Posterior vena cava (tissue), 2 donors: ENCODE results near the gene OR52N1. TPM values are rescaled to one million over a fixed set of nuclear protein-coding genes. Genes with fewer than 3 reads are reported as not detected.

Source experiments
- DNase-seq: peaks from one replicate; pipeline ENCODE4 v3.0.0-alpha.2; 2020; ENCODE audit warnings: low spot score
- intact Hi-C, 2 donors: fragments of 100-400 bp; cut with DNase I; formaldehyde crosslinking; loops; one replicate each; pipeline versions ENCODE4 v1.14.1 to v1.14.2; 2022 to 2023
- total RNA-seq, 2 donors: library from RNA; stranded (reverse); fragmentation: NEBNext Ultra II Directional; extraction: Animal tissue kit (Norgen Biotek cat#: 25700); gene quantifications; one replicate each; pipeline ENCODE4 v1.2.1, GENCODE V29; 2021
- donor health status: DM: yes; HTN: yes; CAD: no.
- donor health status: DM: yes; HTN: yes; CAD: no.

OR52N1 gene
- total RNA-seq, 2 donors from 2014 or later: not detected

- intact Hi-C loops: no loop called here
- DNase-seq: no peak
These were observed 54.0 kb downstream of the OR52N1 start for GRCh38 chr11:5737091-5737490.

Other genes with a start within 250 kb of the OR52N1 start
- under 1 TPM; 0.24 to 0.51 TPM for gene OR52H1, start 242.7 kb downstream of the OR52N1 start, total RNA-seq
- not detected for gene OR52B6, start 210.4 kb downstream of the OR52N1 start, total RNA-seq
- 1 to 10 TPM; 1.8 to 3.2 TPM for gene TRIM6, start 194.6 kb downstream of the OR52N1 start, total RNA-seq
- gene TRIM34, start 166.3 kb downstream of the OR52N1 start, total RNA-seq: 1 to 10 TPM; 4.1 to 4.5 TPM
- 10 to 100 TPM; 18.1 to 20.2 TPM for gene TRIM5, start 106.2 kb downstream of the OR52N1 start, total RNA-seq
- gene TRIM22, start 101.5 kb downstream of the OR52N1 start, total RNA-seq: 10 to 100 TPM; 40.7 to 60.4 TPM
- under 1 TPM in 1 of 2 donors, not detected in 1; 0.19 TPM for gene OR56B1, start 54.8 kb downstream of the OR52N1 start, total RNA-seq
- gene OR52N4, start 37.0 kb downstream of the OR52N1 start, total RNA-seq: under 1 TPM in 1 of 2 donors, not detected in 1; 0.24 TPM
- not detected for gene OR52N5, start 7.9 kb downstream of the OR52N1 start, total RNA-seq
- not detected for gene OR52N2, start 17.7 kb upstream of the OR52N1 start, total RNA-seq
- not detected for gene OR52E6, start 50.6 kb upstream of the OR52N1 start, total RNA-seq
- not detected for gene OR52E8, start 66.4 kb upstream of the OR52N1 start, total RNA-seq
- gene OR52E4, start 89.4 kb upstream of the OR52N1 start, total RNA-seq: not detected
- not detected for gene OR52E5, start 101.9 kb upstream of the OR52N1 start, total RNA-seq
- not detected for gene OR56A3, start 151.0 kb upstream of the OR52N1 start, total RNA-seq
- gene OR56A5, start 177.2 kb upstream of the OR52N1 start, total RNA-seq: not detected
- not detected for gene OR52L1, start 195.7 kb upstream of the OR52N1 start, total RNA-seq
- gene OR56A4, start 215.7 kb upstream of the OR52N1 start, total RNA-seq: not detected
- gene OR56A1, start 239.5 kb upstream of the OR52N1 start, total RNA-seq: under 1 TPM in 1 of 2 donors, not detected in 1; 0.05 TPM